ENCODE results near the gene NOX1. TPM values are rescaled to one million over a fixed set of nuclear protein-coding genes. Genes with fewer than 3 reads are reported as not detected.

NOX1 gene
- total and polyA plus RNA-seq, 7 donors = not detected

DNA sequence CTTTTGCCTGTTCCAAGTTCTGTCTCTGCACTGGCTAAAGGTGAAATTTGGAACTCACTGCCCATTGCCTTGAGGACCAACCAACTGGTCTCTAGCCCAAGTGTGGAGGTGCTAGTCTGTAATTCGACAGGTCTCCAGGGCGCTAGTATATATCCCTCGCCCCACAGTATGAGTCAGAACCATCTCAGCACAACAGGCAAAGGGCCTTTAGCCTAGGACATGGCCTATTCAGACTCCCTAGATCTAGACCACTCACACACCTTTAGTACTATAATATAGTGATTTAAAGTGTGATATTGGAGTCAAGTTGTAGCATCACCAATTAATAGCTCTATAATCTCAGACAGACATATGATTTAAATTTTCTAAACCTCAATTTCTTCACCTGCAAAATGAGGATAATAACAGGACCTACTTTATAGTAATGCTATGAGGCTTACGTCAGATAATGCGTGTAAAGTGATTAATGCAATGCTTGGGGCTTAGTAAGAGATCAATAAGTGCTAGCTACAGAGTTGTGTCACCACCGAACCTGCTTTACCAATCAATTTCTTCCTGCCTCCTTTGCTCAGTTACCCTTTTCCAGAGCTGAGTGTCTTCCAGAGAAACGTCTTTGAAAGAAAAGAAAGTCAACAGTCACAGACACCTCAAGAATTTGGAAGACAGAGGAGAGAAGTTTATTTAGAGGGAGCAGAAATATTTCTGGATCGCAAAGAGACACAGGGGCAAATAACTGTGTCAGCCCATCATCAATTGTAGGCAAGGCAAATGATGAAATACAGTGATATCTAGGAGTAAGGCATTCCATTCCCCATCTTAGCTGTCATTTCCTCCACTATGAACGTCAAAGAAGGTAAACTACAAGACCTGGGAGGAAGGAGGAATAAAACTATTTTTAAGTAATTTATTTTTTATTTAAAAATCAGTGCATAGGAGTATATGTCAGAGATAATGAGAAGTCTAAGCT lies 2.3 kb downstream of the NOX1 start:
- 59 to 85% (median 73%) methylated on average over 9 of the region's 9 CpGs for WGBS, 3 donors
- DNase-seq = no peak
- no peak for ATAC-seq

DNA sequence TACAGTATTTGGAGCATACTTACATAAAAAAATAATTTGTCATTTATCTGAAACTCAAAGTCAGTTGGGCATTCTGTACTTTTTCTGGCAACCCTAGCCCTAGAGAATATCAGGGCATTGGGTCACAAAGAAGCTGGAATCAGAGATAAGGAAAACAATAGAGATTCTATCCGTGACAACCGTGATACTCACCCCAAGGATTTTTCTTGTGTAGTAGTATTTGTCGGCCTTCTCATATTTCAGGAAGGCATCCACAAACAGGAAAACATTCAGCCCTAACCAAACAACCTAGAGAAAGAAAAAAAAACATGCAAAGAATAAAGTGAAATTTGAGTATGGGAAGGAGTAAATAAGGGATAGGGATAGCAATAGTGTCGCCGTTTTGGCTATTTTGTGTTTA lies 3.6 kb downstream of the NOX1 start:
- WGBS, 3 donors = 50 to 61% (median 58%) methylated on average over 5 of the region's 5 CpGs
- H3K9me3 ChIP-seq = no peaks in the 10 kb centered on the region
- intact Hi-C loops (cut with DNase I) = no loop called here
- H3K27me3 ChIP-seq (ENCODE audit: insufficient read depth in 3 of 3, low read length in 2 of 3) = peaks cover 0 to 8% (median 0%) of the 10 kb centered on the region in 3 donors
- H3K27ac ChIP-seq = no peak overlapping the region
- no peak overlapping the region for H3K4me3 ChIP-seq
- H3K4me1 ChIP-seq = no peaks in the 10 kb centered on the region
- no peaks in the 10 kb centered on the region for H3K36me3 ChIP-seq (ENCODE audit: insufficient read depth in 1 of 2, low read depth in 1 of 2)
- TF ChIP-seq, protein P1, sequence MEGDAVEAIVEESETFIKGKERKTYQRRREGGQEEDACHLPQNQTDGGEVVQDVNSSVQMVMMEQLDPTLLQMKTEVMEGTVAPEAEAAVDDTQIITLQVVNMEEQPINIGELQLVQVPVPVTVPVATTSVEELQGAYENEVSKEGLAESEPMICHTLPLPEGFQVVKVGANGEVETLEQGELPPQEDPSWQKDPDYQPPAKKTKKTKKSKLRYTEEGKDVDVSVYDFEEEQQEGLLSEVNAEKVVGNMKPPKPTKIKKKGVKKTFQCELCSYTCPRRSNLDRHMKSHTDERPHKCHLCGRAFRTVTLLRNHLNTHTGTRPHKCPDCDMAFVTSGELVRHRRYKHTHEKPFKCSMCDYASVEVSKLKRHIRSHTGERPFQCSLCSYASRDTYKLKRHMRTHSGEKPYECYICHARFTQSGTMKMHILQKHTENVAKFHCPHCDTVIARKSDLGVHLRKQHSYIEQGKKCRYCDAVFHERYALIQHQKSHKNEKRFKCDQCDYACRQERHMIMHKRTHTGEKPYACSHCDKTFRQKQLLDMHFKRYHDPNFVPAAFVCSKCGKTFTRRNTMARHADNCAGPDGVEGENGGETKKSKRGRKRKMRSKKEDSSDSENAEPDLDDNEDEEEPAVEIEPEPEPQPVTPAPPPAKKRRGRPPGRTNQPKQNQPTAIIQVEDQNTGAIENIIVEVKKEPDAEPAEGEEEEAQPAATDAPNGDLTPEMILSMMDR (IDR thresholded peaks at IDR 0.05) = no peak
- ATAC-seq (no peak), DNase-seq (no peak)

More for the DNA sequence above, 2.3 kb downstream of the NOX1 start:
- Histone ChIP-seq H3K36me3 (ENCODE audit: insufficient read depth in 1 of 2, low read depth in 1 of 2) (no peaks in the 10 kb centered on the region), H3K4me3 (no peak overlapping the region), H3K9me3 (no peaks in the 10 kb centered on the region), H3K27me3 (ENCODE audit: insufficient read depth in 3 of 3, low read length in 2 of 3) (peaks cover 0 to 8% (median 0%) of the 10 kb centered on the region in 3 donors), H3K27ac (no peak overlapping the region), H3K4me1 (no peaks in the 10 kb centered on the region)
- TF ChIP-seq, protein P1 (IDR thresholded peaks at IDR 0.05) = no peak
- intact Hi-C loops (cut with DNase I) = no loop called here

DNA sequence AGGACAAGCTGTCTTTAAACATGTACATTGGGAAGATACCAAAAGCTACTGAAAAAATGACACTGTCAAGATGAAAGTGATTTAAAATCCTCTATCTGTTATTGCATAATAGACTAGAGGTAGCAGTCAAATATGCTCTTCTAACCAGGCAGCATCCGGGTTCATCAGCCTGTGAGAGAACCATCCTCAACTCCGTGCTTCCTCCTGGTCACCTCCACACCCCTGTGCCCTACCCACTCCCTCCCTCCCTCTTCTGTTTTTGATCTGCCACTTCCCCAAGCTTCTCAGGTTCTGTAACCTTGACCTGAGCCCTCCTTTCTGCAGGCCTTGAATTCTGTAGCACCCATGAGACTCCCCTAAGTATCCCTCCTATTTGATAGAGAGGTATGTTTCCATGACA lies 5.9 kb downstream of the NOX1 start:
- Histone ChIP-seq H3K4me1 (no peaks in the 10 kb centered on the region), H3K4me3 (no peak overlapping the region), H3K27ac (no peak overlapping the region), H3K36me3 (ENCODE audit: insufficient read depth in 1 of 2, low read depth in 1 of 2) (no peaks in the 10 kb centered on the region), H3K27me3 (ENCODE audit: insufficient read depth in 3 of 3, low read length in 2 of 3) (peaks cover 0 to 8% (median 0%) of the 10 kb centered on the region in 3 donors), H3K9me3 (no peaks in the 10 kb centered on the region)
- intact Hi-C loops (cut with DNase I) = no loop called here
- TF ChIP-seq, protein P1 (IDR thresholded peaks at IDR 0.05) = no peak
- 61 to 87% (median 69%) methylated on average over 2 of the region's 2 CpGs for WGBS, 3 donors
- ATAC-seq (no peak), DNase-seq (no peak)

DNA sequence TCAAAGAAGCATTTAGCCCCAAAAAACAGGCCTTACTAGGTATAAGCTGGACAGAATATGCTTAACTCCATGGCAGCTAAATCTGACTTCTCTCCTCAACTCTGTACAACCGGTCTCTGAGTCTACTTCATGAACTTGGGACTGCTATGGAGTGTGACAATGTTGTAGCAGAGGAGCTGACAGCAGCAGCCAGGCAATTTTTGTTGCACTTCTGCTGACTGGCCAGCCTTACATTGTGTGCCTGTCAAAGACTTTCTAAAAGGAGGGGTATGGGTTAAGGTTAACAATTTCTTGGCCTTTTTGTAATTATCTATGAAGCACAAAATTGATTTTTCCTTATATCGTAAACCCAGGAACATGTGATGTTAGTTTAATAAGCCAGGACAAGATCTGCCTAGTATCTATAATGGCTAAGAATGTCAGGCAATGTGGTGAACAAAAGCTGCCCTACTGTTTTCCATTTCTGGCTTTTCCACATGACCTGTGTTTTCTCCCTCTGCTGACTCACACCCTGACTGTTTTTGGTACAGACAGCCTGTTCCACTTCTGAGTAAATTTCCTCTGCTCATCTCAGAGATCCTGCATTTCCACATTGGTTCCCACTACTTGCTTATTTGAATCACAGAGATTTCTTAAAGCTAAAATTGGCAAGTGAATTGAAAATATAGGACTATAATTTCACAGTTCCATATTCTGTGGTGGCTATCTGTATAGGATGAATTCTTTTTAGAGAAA lies 9.3 kb downstream of the NOX1 start:
- no peak overlapping the region for H3K4me3 ChIP-seq
- H3K4me1 ChIP-seq = no peaks in the 10 kb centered on the region
- DNase-seq (no peak), ATAC-seq (no peak)
- intact Hi-C loops (cut with DNase I) = no loop called here
- peaks cover 0 to 15% (median 0%) of the 10 kb centered on the region in 3 donors for H3K27me3 ChIP-seq (ENCODE audit: insufficient read depth in 3 of 3, low read length in 2 of 3)
- H3K36me3 ChIP-seq (ENCODE audit: insufficient read depth in 1 of 2, low read depth in 1 of 2) = no peaks in the 10 kb centered on the region
- no peak overlapping the region for H3K27ac ChIP-seq
- H3K9me3 ChIP-seq = no peaks in the 10 kb centered on the region
- TF ChIP-seq, protein P1 (IDR thresholded peaks at IDR 0.05) = no peak
- WGBS, 3 donors = 48 to 73% (median 49%) methylated on average over 2 of the region's 2 CpGs
